GM21619 (cell line): ENCODE data around the gene MED4.

ENCODE experiments used
- ATAC-seq: cut with Tn5 transposase; IDR thresholded peaks from one replicate; pipeline ENCODE4 v1.9.1; 2021; ENCODE audit not compliant: unreplicated experiment

MED4 gene

GRCh38 chr13:48038761-48039160, 56.1 kb downstream of the MED4 start:
- no peak for ATAC-seq

- ATAC-seq: peak; percentile 93
Observed at GRCh38 chr13:48037346-48038173, 57.3 kb downstream of the MED4 start, which contains the start of gene NUDT15. Gene NUDT15 (plus strand): TSS chr13:48037726. CDS start chr13:48037747, 21 bp downstream.

GRCh38 chr13:48029859-48030258, 65.0 kb downstream of the MED4 start:
- no peak for ATAC-seq

GRCh38 chr13:48028066-48028465, 66.8 kb downstream of the MED4 start:
- ATAC-seq: no peak
